WI38 (cell line): ENCODE results near the gene FAM120B.
A peak's percentile ranks its signal among the peaks of the same experiment; 100 is the strongest.

Experiments
- H3K4me3 ChIP-seq: 2 replicates; pipeline ENCODE4 v1.5.1; 2011; ENCODE audit warnings: low read depth, mild to moderate bottlenecking, control low read depth, low read length
- TF ChIP-seq, protein P1 (sequence below): IDR thresholded peaks from 2 replicates; pipeline ENCODE4 v1.5.1; 2012; ENCODE audit warnings: low read depth, mild to moderate bottlenecking, control low read depth, low read length

The FAM120B gene

DNA sequence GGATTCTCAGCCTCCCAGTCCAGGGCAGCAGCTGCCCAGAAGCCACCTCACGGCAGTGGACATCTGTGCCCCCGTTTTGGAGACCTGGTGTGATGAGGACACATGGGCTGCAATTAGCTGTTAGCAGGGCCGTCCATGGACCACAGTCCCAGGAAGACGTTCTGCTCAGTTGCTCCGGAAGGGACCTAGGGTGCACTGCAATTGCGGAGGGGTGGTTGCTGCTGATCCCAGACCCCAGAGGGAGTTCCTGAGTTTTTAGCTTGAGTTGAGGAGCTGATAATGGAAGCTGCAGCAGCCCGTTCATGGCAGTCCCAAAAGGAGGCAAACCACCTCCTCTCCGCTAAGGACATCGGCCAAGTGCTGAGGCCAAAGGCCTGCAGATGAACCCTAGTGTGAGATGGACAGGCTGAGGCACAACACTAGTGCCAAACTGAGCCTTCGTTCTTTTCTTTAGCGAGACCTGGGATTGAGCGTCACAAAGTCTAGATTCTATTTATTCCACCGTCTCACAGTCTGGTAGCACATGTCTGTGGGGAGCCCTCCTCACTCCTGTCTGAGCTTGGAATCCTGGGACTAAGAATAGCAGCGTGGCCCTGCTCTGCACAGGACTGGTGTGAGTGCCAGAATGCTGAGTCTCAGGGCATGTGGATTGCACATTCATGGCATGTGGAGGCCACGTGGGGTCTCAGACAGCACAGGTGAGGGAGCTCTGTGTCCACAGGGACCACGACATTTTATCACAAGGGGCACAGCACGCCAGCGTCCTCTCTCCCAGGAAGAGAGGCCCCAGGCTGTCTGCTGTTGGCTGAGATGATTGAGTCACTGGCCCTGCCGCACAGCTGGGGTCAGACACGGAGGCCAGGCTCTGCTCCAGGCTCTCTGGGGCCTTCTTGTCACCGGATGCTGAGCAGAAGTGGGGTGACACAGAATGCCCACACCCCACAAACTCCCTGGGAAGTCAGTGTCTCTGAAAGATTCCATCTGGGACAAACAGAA is 133.1 kb downstream of the FAM120B start:
- no peak overlapping the region for H3K4me3 ChIP-seq
- TF ChIP-seq, protein P1, sequence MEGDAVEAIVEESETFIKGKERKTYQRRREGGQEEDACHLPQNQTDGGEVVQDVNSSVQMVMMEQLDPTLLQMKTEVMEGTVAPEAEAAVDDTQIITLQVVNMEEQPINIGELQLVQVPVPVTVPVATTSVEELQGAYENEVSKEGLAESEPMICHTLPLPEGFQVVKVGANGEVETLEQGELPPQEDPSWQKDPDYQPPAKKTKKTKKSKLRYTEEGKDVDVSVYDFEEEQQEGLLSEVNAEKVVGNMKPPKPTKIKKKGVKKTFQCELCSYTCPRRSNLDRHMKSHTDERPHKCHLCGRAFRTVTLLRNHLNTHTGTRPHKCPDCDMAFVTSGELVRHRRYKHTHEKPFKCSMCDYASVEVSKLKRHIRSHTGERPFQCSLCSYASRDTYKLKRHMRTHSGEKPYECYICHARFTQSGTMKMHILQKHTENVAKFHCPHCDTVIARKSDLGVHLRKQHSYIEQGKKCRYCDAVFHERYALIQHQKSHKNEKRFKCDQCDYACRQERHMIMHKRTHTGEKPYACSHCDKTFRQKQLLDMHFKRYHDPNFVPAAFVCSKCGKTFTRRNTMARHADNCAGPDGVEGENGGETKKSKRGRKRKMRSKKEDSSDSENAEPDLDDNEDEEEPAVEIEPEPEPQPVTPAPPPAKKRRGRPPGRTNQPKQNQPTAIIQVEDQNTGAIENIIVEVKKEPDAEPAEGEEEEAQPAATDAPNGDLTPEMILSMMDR = no peak

DNA sequence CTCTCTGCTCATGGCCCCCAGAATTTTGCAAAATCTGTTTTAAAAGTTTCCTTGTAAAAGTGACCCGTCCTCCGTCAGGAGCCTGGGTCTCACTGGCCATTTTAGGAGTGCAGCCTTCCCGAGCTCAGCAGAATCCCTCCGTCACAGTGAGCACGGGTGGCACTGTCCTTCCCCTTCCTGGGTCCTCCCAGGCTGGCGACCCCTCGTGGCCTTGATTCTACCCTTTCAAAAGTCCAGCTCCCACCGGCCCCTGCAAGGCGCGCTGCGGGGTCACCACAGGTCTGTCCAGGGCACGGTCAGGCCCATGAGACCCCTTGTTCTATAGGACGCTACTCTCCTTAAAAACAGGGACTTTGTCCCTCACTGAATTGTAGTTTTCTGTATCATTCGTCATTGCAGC is 133.9 kb downstream of the FAM120B start:
- H3K4me3 ChIP-seq = no peak overlapping the region

DNA sequence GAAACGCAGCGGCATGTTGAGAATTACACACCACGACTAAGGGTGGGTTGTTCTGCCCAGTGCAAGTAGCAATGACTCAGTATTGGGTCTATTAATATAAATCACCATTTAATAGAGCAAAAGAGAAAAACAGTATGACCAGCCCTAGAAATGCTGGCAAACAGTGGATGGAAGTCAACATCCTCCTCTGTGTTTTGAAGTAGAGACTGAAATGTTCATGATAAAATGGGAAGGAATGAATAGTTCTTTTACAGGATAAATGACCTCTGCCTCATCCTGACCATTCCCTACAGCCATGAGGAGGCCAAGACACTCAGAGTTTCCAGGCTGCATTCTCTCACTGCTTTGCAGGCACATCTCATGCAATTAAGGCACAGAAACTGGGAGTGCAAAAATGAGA is 134.8 kb downstream of the FAM120B start:
- H3K4me3 ChIP-seq = no peak overlapping the region
- TF ChIP-seq, protein P1 = no peak

More for the DNA sequence above, 133.9 kb downstream of the FAM120B start:
- TF ChIP-seq, protein P1 = no peak

DNA sequence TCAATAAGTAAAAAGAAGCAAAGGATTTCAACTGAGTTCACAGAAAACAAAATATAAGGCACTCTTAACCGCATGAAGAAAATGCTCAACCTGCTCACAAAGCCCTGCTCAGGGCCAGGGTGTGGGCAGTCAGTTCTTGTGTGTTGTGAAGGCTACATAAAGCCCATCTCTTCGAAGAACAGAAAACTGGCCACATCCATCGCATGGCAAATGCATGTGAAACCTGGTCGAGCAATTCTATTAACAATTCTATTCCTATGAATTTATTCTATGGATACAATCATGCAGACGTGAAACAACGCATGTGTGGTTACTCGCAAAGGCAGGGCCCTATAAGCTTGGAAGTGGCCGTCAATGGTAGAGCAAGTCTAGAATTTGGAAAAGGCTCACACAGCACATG is 136.0 kb downstream of the FAM120B start:
- H3K4me3 ChIP-seq = no peak overlapping the region
- TF ChIP-seq, protein P1 = no peak

DNA sequence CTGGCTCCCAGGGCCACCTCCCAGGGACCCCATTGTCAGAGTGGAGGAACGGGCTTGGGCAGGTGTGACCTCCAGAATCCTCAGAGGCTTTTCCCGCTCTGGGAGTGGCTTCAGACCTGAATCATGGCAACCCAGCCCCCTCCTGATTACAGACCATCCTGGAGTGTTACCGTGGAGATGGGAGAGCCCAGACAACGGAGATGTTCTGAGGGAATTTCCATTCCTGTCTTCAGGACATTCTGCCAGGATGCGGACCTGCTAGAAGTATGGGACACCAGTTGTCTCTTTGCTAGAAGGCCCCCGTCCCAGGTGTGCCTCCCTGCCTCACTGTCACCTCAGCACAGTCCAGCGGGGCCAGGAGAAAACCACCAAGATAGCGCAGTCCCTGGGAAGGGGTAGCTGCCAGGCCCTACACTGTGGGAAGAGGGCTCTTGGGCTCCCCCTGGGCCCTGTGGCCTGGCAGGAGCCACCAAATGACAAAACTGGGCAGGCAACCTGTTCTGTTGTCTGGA is 136.6 kb downstream of the FAM120B start:
- H3K4me3 ChIP-seq = no peak overlapping the region
- TF ChIP-seq, protein P1 = 0 out of 2 replicates have a peak, but pooled peaks have one; percentile 5

DNA sequence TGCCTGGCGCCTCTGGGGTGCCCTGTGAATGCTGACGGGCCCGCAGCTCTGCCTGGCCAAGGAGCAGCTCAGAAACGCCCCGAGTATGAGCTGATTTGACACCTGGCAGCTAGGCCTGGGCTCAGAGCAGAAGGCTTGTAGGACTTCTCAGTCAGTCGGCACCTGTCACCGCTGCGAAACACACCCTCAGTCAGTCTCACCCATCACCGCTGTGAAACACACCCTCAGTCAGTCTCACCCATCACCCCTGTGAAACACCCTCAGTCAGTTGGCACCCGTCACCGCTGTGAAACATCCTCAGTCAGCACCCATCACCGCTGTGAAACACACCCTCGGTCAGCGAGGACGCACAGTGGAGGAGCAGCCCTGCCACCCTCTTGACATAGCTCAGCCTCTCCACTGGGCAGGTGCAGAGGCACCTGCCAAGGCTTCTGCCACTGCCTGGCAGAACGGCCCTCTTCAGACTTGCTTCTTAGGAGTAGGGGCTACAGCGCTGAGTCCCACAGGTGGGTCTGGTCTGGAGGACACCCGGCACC is 137.6 kb downstream of the FAM120B start:
- TF ChIP-seq, protein P1 = no peak
- no peak overlapping the region for H3K4me3 ChIP-seq

DNA sequence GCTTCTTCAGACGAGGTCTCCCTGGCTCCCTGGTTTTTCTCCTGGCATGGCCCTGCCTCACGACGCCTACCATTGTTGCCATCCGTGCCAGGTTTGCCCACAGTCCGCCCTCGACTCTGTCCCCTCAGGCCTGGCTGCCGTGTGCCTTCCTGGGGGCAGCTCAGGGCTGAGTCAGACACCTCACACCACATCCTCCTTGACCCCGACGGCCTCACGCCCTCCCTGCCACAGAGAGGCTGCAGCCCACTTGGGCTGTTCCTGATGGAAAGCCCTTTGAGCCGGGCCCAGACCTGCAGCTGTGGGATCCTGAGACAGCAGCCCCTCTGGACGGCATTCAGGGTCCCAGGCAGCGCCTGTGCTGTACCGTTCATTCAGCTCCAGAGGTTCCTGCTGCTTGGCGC is 138.3 kb downstream of the FAM120B start:
- H3K4me3 ChIP-seq = no peak overlapping the region
- TF ChIP-seq, protein P1 = no peak
